Left renal cortex interstitium (tissue), 4 donors: ENCODE data around the gene IQCN. TPM values are rescaled to one million over a fixed set of nuclear protein-coding genes. Genes with fewer than 3 reads are reported as not detected.

Experiments
- DNase-seq, 4 donors: peaks; one replicate each; pipeline ENCODE4 v3.0.0-alpha.2; 2013; ENCODE audit warnings: low read depth in 4 of 4, low spot score in 2 of 4, missing footprints in 1 of 4
- polyA plus RNA-seq, 4 donors: library from polyadenylated mRNA; unstranded; fragments of 120-200 nt; gene quantifications; one replicate each; pipeline ENCODE4 v1.2.1, GENCODE V29; 2013; ENCODE audit not compliant: insufficient read length in 4 of 4

Gene IQCN
- polyA plus RNA-seq, 4 donors = 3.4 to 13.8 (median 8.9) TPM

DNA sequence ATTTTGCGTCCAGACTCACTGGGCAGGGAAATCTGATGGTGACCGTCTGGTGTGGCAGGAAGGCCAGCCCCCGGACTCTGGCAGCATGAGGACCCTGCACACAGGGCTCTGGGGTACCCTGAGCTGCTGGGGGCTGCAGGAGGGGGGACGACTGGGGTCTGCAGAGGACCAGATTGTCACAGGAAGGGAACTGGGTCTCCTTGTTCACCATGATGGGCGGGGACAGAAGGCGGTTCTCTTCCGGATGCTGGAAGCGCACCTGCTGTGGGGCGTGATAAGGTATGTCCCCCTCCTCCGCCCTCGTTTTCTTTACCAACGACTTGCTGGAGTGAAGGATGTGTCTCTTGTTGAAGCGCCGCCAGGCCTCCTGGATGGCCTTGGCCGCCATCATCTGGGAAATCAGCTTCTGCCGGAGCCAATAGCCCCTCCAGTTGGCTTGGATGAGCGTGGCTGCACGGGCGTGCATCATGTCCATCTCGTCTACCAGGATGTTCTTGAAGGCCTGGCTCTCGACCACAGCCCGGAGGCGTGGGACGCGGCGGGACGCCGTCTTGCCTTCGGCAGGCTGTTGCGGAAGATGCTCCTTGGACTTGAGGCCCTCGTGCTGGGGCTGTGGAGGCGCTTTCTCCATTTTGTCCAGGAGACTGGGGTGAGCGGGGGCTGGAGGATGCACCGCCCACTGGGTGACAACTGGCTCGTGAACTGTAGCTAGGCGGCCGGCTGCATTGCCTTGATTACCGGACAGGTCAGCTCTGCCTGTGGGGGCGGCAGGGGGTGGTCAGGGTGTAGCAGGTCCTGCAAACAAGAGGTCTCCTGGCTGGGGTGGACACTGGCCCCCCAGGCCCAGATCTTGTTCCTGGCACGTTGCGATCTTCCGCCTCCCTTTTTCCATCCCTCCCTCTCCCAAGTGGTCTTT, 7.2 kb downstream of the IQCN start:
- no peak for DNase-seq

DNA sequence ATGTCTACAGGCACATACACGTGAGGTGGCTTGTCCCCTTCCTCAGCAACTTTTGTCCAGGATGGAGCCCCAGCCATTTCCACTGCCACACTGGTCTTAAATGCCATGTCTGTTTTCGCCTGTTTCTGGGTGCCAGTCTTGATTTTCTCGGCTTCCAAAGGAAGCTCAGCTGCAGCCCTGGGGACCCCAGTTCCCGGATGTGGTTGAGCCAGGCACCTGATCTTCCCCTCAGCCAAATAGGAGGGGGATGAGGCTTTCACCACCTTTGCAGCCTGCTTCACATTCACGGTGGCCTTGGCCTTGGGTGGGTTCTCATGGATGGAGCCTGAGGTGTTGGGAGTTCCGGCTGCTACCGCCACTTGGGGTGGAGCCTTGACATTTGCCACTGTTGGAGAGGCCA, 8.7 kb downstream of the IQCN start:
- DNase-seq = no peak

DNA sequence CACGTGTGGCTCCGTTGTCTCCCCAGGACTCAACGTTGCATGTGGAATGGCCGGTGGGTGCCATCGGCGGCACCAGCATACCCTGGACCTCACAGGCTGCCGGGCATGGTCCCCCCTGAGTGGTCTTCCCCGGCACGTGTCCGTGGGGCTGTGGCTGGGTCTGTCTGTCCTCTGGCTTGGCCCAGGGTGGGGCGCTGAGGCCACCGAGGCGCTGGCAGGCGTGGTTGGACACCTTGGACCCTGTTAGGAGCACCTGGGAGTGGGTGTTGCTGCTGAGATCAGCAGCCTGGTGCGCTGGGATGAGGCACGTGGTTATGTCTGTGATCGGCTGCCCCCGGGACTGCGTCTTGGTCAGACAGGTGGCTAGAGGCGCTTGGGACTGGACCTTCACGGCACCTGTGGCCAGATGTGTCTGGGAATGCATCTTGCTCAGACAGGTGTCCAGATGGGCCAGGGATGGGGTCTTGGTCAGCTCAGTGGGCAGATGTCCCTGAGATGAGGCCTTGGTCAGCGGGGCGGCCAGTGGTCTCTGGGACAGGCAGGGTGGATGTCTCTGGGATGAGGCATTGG, 9.2 kb downstream of the IQCN start:
- DNase-seq = no peak

DNA sequence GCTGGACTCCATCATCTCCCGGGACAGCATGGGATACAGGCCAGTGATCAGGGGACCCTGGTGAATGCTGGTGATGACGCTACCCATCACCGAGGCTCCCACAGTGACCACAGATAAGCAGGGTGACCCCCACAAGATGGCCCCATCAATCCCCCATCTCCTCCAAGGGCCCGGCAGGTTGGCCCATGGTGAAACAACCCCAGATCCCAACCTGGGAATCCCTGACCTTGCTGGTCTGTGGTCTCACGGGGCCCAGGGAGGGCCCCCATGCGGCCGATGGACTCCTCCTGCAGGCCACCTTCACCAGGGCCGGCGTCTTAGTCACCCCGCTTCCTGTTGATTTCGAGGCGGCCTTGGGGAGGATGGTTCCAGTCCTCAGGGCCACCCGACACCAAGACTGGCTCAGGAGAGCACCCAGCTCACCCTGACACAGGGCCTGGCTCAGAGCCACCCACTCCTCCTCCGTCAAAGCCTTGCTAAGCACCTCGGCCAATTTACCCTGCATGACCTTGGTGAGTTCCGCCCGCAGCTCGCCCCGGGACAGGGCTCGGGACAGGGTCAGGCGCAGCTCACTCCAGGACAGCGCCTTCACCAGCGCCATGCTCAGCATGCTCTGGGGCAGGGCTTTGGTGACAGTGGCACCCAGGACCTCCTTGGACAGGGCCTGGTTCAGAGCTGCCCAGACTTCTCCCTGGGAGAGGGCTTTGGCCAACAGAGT, 10.0 kb downstream of the IQCN start:
- no peak for DNase-seq

DNA sequence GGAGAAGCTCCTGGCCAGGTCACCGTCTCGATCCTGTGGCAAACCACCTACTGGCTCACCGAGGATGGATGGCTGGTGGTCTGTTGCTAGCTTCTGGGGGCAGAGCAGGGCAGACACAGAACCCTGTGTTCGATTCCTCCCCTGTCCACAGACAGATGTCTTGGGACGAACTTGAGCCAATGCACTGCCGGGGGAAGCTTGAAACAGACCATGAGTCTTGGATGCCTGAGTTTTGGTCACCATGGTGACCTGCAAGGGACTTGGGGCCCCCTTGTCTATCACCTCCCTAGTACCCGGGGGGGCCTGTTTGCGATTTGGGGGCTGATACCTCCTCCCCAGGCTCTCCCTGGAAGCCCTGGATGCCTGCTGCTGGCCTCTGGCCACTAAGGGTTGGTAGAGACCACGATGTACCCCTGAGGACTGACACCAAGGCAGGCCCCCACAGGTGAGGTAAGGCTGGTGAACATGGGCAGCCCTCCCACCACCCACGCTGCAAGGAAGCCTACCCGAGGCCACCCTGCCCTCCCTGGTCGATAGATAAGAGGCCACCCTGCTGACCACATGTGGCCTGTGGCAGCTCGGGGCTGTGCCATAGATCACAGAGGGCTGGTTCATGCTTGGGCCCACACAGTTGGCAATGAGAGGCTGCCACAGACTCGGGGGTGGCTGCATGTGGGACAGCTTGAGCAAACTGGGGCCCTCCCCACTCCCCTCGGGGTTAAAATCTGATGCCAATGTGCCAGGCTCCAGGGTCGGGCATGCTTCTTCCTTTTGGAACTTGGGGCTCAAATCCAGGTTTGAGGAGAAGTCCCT, 10.7 kb downstream of the IQCN start:
- no peak for DNase-seq

DNA sequence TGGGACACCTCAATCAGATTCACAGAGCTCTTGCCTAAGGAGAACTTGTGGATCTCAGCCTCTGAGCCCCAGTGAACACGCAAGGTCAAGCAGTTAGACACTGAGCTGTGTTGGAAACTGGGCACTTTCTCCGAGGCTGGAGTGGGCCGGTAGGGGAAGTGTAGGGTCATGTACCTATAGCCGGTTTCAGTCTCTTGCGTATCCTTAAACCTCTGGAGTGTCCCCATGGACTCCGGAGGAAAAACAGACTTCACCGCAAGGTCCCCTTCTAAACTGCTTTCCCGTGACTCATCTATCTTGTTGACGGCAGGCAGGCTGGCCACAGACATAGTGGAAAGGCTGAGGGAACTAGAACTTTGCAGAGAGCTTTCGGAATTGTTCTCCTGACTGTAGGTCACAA, 11.3 kb downstream of the IQCN start:
- no peak for DNase-seq

DNA sequence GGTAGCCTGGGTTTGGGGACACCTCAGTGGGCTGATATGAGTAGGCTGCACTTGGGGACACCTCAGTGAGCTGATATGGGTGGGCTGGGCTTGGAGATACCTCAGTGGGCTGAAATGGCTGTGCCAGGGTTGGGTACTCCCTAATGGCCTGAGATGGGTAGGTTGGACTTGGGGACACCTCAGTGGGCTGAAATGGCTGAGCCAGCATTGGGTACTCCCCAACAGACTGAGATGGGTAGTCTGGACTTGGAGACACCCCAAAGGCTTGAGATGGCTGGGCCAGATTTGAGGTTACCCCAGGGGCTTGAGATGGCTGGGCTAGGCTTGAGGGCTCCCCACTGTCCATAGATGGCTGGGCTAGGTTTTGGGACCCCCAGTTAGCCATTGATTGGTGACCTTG, 12.1 kb downstream of the IQCN start:
- no peak for DNase-seq

DNA sequence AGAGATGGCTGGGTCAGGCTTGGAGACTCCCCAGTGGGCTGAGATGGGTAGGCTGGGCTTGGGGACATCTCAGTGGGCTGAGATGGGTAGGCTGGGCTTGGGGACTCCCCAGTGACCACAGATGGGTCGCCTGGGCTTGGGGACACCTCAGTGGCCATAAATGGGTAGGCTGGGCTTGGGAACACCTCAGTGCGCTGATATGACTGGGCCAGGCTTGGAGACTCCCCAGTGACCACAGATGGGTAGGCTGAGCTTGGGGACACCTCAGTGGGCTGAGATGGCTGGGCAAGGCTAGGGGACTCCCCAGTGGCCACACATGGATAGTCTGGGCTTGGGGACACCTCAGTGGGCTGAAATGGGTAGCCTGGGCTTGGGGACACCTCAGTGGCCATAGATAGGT, 12.8 kb downstream of the IQCN start:
- no peak for DNase-seq

DNA sequence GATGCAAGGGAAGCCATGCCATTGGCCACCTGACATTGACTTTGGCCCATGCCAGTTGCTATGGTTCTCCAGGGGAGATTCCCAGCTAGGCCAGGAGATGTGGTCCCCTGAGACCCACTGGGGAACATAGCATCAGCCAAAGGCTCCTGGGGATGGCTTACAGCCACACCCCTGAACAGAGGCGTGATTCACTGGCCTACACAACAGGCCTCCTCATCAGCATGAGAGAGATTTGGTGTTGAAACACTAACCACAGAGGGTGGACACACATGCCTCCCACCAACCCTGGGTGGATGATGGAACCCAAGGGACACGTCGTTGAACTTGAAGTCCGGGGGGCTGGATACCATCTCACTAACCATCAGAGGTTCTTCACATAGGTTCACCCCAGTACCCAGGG, 14.4 kb downstream of the IQCN start:
- no peak for DNase-seq

DNA sequence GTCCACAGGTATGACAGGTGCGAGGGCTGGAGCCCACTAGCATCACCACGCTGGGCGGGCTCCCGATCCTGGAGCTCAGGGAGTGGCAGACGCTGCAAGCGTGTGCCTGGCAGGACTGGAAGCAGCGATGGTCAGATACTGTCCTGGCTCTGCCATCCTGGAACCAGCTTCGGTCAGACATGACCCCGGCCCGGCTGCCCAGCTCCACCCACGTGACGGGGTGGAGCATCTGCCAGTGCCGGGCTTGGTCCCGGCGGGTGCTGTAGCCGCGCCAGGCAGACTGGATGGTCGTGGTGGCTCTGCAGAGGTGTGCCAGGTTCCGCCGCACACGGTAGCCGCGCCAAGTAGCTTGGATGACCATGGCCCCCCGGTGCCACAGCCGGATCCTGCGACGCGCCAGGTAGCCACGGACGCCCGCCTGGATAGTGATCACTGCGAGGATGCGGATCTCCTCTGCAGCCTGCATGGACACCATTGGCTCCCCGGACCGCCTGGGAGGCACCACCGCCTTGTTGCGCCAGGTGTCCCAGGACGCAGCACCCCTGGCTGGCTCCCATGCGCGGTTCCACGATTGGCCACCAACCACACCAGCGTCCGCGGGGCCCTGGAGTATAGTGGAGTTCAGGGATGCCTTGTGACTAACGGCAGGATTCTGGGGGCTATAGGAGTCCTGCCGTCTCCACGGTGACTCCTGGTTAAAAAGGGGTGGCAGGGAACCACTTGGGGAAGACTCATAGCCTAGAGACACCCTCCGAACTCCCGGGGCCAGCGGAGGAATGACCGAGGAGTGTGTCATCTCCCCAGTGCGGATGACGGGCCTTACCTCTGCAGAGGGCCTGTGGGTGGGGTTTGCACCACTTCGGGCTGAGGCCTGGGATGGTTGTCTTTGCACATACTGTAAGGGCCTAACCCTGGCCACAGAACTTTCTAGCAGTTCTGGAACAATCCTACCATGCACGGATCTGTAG, 16.5 kb downstream of the IQCN start:
- no peak for DNase-seq

DNA sequence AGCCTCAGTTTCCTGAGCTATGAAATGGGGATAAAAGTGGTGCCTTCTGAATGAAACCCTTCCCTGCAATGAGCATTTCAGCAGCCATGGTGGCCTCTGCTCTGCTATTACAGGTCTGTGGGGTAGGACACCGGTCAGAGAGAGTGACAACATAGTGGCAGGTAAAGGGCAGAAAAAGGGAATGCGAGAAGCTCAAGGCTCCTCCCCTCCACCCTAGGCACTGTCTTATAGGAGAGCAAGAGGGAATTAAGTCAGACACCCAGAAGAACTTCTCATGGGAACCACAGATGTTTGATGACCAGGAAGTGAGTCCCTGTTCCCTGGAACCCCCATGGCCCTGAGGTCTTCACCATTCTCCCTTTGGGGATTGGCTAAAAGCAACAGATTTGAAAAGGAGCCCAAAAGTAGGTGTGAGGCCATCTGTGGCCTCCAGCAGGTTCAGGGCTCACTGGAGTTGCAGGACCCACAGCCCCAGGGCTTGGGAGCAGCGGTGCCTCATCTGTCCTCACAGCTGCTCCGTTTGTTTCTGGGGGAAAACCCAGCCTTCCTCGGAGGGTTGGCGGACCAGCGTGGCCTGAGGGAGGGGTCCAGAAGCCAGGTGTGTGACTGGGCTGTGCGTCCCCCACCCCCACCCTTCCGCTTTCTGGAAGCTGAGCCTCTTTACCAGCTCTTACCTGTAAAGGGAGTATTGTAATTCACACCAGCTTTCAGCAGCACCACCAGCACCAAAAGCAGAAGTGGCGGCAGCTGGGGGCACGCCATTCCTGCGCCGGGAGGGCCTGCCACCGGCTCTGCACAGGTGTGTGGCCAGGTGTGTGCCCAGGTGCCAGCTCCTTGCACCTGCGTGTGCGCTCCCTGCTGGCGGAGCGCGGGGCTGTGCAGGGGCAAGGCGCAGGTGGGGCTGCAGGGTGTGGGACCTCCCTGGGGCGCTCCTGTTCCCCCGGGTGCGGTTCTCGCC, 19.4 kb downstream of the IQCN start:
- no peak for DNase-seq

DNA sequence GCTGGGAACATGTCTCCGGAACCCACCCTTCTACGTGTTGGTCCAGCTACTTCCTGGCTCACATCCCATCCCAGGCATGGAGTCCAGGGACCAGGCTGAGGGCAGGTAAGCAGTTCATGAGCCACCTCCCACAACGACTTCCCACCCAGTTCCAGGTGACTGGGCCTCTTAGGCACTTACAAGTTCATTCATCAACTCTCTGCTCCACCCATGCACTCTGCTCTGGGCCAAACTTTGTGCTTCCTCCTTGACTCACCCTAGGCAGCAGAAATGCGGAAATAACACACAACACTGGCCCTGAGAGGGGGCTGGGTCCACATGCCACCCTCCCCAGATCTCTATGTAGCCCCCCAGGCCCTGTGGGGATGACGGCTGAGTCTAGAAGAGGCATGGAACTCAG, 20.5 kb downstream of the IQCN start:
- DNase-seq = no peak

DNA sequence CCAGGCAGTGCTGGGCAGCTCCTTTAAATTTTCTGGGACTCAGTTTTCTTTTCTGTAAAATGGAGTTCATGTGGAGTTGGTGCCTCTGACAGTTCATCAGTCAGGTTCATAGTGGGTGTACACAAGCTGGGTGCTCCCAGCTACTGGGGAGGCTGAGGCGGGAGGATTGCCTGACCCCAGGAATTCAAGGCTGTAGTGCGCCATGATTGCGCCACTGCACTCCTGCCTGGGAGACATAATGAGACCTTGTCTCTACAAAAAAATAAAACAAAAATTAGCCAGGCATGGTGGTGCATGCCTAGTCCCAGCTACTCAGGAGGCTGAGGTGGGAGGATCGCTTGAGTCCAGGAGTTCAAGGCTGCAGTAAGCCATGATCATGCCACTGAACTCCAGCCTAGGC, 21.1 kb downstream of the IQCN start:
- no peak for DNase-seq

DNA sequence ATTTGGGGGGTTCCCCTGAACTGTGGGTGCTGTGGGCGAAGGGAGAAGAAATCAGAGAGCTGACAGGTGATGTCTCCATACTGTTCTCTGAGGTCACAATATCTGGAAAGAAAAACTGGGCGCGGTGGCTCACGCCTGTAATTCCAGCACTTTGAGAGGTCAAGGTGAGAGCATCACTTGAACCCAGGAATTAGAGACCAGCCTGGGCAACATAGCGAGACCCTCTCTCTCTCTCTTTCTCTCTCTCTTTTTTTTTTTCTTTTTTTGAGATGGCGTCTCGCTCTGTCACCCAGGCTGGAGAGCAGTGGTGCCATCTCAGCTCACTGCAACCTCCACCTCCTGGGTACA, 21.9 kb downstream of the IQCN start:
- DNase-seq = no peak

DNA sequence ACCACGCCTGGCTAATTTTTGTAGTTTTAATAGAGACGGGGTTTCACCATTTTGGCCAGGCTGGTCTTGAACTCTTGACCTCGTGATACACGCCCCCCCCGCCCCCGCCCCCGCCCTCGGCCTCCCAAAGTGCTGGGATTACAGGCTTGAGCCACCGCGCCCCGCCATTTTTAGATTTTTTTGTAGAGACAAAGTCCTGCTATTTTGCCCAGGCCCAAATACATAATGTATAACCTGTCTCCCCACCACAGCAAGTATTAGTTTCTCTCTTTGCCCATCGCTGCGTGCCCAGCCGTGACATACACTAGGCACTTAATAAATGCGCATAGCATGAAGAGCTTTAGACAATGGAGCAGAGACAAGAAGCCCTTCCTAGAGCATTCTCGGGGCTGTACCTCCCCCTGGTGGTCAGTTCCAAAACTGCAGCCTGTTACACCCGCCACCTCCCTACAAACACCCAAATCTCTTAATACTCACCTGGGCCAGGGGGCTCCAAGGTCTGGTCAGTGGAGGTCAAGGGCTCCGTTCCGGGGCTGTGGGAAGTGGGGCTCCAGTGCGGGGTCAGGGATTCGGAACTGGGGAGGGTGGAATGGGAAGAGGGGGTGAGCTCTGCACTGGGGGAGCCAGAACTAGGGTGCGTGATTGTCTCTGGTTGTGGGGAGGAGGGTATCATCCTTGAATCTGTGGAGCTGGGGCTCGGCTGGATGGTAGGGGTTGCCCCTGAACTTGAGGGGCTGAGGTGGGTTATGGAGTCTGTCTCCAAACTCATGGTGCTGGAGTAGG, 22.5 kb downstream of the IQCN start:
- peak in 2 of 4 donors; percentile 53 to 64 for DNase-seq

DNA sequence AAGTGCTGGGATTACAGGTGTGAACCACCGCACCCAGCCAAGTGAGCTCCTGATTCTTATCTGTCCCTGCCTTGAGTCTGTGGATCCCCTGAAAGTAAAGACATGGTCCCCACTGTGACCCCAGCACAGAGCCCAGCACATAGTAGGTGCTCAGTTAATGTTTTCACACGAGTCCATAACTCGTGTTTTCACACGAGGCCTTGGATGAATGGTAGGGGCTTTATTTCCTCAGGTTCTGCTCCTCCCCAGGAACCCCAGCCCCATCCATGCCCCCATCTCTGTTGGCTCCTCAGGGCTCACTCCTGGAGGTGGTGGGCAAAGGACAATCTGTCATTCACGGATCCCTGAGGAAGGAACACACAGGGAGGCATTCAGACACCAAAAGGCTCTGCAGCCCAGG, 24.4 kb downstream of the IQCN start:
- DNase-seq = no peak

DNA sequence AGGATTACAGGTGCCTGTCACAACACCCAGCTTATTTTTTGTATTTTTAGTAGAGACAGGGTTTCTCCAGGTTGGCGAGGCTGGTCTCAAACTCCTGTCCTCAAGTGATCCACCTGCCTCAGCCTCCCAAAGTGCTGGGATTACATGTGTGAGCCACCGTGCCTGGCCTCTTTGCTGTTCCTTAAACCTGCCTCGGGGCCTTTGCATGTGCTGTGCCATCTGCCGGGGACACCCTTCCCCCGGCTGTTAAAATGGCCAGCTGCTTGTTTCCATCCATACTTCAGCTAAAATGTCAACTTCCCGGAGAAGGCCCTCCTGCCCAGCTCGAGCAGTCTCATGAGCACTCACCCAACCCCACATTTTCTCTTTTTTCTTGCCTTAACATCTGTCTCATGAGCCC, 29.0 kb downstream of the IQCN start:
- no peak for DNase-seq

DNA sequence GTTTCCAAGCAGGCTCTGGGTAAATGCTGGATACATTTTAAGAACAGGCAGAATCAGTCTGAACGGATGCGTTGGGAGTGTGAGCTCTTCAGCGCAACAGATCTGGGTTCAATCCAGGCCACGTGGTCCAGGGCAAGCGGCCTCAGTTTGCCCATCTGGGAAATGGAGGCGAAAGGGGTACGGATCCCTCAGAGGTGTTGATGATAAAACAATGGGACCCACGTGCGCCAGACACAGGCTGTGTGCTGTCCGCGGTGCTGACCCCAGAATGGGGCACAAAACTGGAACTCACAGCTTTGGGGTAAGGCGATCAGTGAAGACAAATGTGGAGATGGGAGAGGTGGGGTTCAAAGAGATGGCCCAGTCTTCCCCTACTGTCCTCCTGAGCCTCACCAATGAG, 34.9 kb downstream of the IQCN start:
- no peak for DNase-seq
